Naive B cell (primary cell): ENCODE results near the gene NOX5. TPM values are rescaled to one million over a fixed set of nuclear protein-coding genes. Genes with fewer than 3 reads are reported as not detected.
A peak's percentile ranks its signal among the peaks of the same experiment; 100 is the strongest.

Experiments used
- ATAC-seq, 2 donors: fragments of 150-1000 bp; cut with Tn5 transposase; 2 replicates each; pipeline ENCODE4 v1.10.0; 2021; ENCODE audit warnings: low read depth in 2 of 2, mild to moderate bottlenecking in 2 of 2, moderate library complexity in 2 of 2
- DNase-seq: peaks from one replicate; pipeline ENCODE4 v3.0.0; 2022
- H3K27ac Mint-ChIP-seq, 6 donors: one replicate each; pipeline ENCODE4 v1.8.0; 2020 to 2022; ENCODE audit warnings: mild to moderate bottlenecking in 6 of 6, mixed read lengths in 6 of 6, moderate library complexity in 5 of 6, inconsistent platforms in 2 of 6
- H3K27me3 Mint-ChIP-seq, 3 donors: one replicate each; pipeline ENCODE4 v1.8.0; 2021 to 2022; ENCODE audit warnings: mixed read lengths in 3 of 3, mild to moderate bottlenecking in 1 of 3
- H3K36me3 Mint-ChIP-seq, 2 donors: one replicate each; pipeline ENCODE4 v1.8.0; 2020 to 2022; ENCODE audit warnings: mixed read lengths in 2 of 2, inconsistent platforms in 1 of 2, mild to moderate bottlenecking in 1 of 2
- H3K4me1 Mint-ChIP-seq, 3 donors: one replicate each; pipeline ENCODE4 v1.8.0; 2020 to 2022; ENCODE audit warnings: mixed read lengths in 3 of 3, inconsistent platforms in 1 of 3, mild to moderate bottlenecking in 1 of 3, moderate library complexity in 1 of 3
- H3K4me3 Mint-ChIP-seq, 8 donors: one replicate each; pipeline ENCODE4 v1.8.0; 2020 to 2022; ENCODE audit warnings: mild to moderate bottlenecking in 8 of 8, mixed read lengths in 8 of 8, moderate library complexity in 8 of 8, inconsistent platforms in 2 of 8
- H3K9me3 Mint-ChIP-seq, 7 donors: one replicate each; pipeline ENCODE4 v1.8.0; 2020 to 2022; ENCODE audit warnings: mixed read lengths in 7 of 7, mild to moderate bottlenecking in 5 of 7, inconsistent platforms in 2 of 7, moderate library complexity in 1 of 7
- polyA plus RNA-seq, 6 donors: library from polyadenylated mRNA; unstranded; fragments of 300-500 nt; fragmentation: Illumina TruSeq; gene quantifications; one replicate each; pipeline ENCODE4 v1.2.3, GENCODE V29; 2021; ENCODE audit warnings: low read depth in 6 of 6

NOX5 gene
- polyA plus RNA-seq, 6 donors from 2014 or later = not detected

DNA sequence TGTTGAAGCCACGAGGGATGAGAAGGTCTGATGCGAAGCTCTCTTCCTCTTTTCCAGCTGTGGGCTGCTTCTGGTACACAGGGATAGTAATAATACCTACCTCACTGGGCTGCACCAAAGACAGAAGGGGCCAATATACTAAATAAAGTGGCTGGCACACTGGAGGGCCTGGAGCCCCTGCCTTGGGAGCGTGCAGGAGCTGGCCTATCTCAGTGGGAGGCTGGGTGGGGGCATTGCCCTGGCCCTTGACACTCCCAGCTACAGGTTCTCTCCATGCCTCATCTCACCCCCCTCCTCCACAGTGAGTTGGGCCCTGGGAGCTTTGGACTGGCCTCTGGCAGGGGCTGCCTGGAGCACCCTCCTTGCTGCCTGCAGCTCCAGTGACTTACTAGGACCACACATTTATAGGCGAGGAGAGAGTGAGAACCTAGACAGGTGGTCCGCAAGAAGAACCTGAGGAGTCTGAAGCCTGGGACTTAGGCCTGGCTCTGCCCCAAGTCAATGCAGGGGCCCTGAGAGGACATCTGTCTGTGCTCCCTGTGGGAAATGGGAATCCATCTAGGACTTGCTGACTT is 1.6 kb downstream of the NOX5 start:
- H3K36me3 Mint-ChIP-seq = no peaks in the 10 kb centered on the region
- ATAC-seq (no peak), DNase-seq (no peak)
- H3K27ac Mint-ChIP-seq = no peak overlapping the region
- H3K9me3 Mint-ChIP-seq = peaks cover 0 to 7% (median 5%) of the 10 kb centered on the region in 7 donors
- no peak overlapping the region for H3K4me3 Mint-ChIP-seq
- H3K27me3 Mint-ChIP-seq = peaks cover 4 to 30% (median 17%) of the 10 kb centered on the region in 3 donors
- H3K4me1 Mint-ChIP-seq = no peaks in the 10 kb centered on the region

DNA sequence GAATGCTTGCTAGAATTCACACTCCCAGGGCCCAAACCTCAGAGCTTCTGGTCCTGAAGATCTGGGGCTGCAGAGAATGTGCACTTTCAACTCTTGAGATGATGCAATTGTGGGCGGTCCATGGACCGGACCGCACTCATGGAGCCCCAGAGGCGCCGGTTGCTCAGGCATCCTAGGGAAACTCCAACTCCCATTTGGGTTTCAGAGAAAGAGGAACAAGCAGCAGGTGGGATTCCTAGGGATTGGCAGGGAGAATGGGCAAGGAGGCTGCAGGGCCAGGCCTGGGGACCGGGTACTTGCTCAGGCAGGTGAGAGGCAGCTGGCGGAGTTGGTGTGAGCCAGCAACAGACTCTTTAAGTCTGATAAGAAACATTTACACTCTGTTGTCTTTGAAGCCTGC is 3.5 kb downstream of the NOX5 start:
- Mint-ChIP-seq H3K9me3 (no peaks in the 10 kb centered on the region), H3K36me3 (no peaks in the 10 kb centered on the region), H3K27ac (no peak overlapping the region), H3K4me1 (no peaks in the 10 kb centered on the region), H3K4me3 (no peak overlapping the region), H3K27me3 (peaks cover 11 to 17% (median 14%) of the 10 kb centered on the region in 3 donors)
- DNase-seq = no peak
- no peak for ATAC-seq

DNA sequence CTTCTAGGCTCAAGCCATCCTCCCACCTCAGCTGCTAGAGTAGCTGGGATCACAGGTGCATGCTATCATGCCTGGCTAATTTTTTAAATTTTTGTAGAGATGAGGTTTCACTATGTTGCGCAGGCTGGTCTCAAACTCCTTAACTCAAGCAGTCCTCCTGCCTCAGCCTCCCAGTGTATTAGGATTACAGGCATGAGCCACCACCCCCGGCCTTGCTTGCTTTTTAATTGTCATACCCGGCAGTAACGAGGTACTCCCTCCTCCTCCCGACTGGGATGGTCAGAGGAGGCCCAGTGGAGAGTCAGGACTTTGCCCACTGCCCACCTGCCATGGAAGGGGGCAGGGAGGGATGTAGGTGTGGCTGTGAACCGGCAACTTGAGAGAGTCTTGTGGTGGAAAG is 4.5 kb downstream of the NOX5 start:
- Mint-ChIP-seq H3K27ac (no peak overlapping the region), H3K4me1 (no peaks in the 10 kb centered on the region), H3K4me3 (no peak overlapping the region), H3K36me3 (no peaks in the 10 kb centered on the region), H3K27me3 (peaks cover 11 to 16% (median 15%) of the 10 kb centered on the region in 3 donors), H3K9me3 (no peaks in the 10 kb centered on the region)
- no peak for ATAC-seq
- DNase-seq = no peak

DNA sequence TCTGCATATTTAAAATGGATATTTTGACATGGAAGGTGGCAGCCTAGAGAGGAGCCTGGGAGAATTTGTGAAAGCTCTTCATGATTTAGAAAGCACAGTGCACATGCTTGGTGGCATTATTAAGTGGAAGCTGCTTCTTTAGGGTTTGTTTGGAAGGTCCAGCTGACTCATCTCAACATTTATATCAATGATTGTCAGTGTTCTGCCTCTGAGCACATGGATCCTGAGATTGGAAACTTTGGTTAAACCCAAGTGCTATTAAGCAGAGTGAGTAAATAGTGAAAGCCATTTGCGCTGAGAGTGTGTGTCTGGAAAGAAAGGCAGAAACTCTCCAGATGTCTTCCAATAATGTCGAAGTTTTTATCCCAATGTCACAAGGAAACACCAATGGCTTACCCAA is 7.4 kb downstream of the NOX5 start:
- Mint-ChIP-seq H3K27ac (no peak overlapping the region), H3K27me3 (peaks cover 10 to 21% (median 11%) of the 10 kb centered on the region in 3 donors), H3K36me3 (no peaks in the 10 kb centered on the region), H3K9me3 (no peaks in the 10 kb centered on the region), H3K4me1 (peaks cover 0 to 3% (median 0%) of the 10 kb centered on the region in 3 donors), H3K4me3 (no peak overlapping the region)
- DNase-seq (no peak), ATAC-seq (no peak)

DNA sequence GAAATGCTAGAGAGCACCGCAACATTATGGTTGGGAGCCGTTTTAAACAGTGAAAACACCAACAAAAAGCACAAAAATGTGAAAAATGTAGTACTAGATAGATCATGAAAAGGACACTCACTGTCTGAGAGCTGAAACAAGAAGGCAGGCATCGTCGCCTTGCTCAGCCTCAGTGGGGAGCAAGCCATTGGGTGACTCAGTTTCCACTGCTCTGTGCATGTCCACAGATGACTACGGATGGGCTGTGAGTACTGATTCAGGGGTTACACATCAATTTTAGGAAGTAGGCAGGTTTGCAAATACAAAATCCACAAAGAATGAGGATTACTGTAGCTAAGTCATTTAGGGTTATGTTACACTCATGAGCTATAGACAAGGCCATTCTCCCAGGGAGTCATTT is 10.8 kb downstream of the NOX5 start:
- H3K4me1 Mint-ChIP-seq = peaks cover 0 to 3% (median 0%) of the 10 kb centered on the region in 3 donors
- H3K4me3 Mint-ChIP-seq = no peak overlapping the region
- no peaks in the 10 kb centered on the region for H3K36me3 Mint-ChIP-seq
- no peaks in the 10 kb centered on the region for H3K9me3 Mint-ChIP-seq
- ATAC-seq = no peak
- no peak for DNase-seq
- H3K27me3 Mint-ChIP-seq = peaks cover 10 to 23% (median 18%) of the 10 kb centered on the region in 3 donors
- no peak overlapping the region for H3K27ac Mint-ChIP-seq

DNA sequence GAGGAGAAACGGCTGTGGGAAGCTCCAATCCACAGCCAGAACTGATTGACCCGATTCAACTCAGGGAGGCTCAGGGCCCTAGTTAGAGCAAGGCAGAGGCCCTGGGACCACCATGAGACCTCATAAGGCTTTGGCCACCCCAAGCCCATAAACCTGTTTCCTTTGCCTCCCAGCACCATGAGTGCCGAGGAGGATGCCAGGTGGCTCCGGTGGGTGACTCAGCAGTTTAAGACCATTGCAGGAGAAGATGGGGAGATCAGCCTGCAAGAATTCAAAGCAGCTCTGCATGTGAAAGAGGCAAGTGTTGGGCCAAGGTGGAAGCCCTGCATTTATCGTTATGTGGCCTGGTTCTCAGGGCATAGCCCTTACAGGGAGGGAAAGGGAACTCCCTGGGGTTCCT is 11.9 kb downstream of the NOX5 start:
- peaks cover 10 to 32% (median 27%) of the 10 kb centered on the region in 3 donors for H3K27me3 Mint-ChIP-seq
- H3K9me3 Mint-ChIP-seq = no peaks in the 10 kb centered on the region
- H3K4me3 Mint-ChIP-seq = no peak overlapping the region
- no peaks in the 10 kb centered on the region for H3K36me3 Mint-ChIP-seq
- H3K27ac Mint-ChIP-seq = no peak overlapping the region
- DNase-seq (no peak), ATAC-seq (no peak)
- peaks cover 0 to 4% (median 3%) of the 10 kb centered on the region in 3 donors for H3K4me1 Mint-ChIP-seq

DNA sequence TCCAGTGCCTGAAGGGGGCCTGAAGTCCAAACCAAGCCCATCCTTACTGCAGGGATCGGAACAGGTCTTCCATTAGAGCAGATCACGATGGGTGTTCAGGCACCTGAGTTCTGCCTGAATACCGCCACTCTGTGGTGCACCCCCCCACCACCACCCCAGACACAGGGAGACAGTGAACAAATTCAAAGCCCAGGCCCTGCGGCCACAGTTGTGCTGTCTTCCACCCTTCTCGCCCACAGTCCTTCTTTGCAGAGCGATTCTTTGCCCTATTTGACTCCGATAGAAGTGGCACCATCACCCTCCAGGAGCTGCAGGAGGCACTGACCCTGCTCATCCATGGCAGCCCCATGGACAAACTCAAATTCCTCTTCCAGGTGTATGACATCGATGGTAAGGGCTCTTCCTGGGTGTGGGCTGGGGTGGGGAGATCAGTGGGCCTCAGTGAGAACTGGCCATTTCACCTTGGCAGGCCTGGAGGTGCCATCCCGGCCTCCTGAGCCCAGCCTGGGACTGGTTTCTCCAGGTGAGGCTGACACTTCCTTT is 13.6 kb downstream of the NOX5 start:
- H3K4me3 Mint-ChIP-seq = no peak overlapping the region
- DNase-seq (no peak), ATAC-seq (no peak)
- peaks cover 10 to 36% (median 25%) of the 10 kb centered on the region in 3 donors for H3K27me3 Mint-ChIP-seq
- H3K9me3 Mint-ChIP-seq = no peaks in the 10 kb centered on the region
- H3K36me3 Mint-ChIP-seq = no peaks in the 10 kb centered on the region
- no peak overlapping the region for H3K27ac Mint-ChIP-seq
- H3K4me1 Mint-ChIP-seq = peaks cover 5 to 12% (median 8%) of the 10 kb centered on the region in 3 donors

DNA sequence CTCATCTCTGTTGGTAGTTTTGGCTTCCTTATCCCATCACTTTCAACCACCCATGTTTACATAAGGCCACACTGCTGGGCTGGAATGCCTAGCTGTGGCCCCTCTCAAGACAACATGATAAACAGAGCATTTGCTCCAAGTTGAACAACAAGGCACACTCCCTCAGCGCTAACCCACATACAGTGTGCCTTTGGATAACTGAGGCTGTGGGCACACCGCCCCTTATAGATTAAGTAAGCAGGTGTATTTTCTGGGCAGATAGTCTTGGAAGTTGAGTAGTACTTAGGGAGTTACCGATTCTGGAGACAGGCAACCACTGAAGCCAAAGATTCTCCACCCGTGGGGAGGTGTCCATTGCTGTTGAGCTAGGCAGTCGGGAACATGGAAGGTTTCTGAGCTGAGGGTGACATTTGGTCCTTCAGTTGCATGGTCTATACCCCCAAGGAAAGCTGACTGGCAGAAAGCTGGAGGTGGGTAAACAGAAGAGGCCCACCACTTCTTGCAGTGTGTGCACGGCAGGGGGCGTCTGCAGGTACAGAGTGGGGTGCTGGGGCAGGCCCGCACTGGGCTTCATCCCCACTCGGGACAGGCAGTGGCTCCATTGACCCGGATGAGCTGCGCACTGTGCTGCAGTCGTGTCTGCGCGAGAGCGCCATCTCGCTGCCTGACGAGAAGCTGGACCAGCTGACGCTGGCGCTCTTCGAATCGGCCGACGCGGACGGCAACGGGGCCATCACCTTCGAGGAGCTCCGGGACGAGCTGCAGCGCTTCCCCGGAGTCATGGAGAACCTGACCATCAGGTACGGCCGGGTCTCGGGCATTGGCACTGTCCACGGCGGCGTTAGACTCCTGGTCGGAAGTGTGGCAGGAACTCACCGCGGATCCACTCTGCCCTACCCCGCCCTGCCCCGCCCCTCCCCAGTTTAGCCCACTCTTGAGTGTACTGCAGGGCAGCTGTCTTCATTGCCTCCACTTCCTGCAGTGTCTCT is 16.8 kb downstream of the NOX5 start:
- Mint-ChIP-seq H3K27ac (peak overlapping the region in 1 of 6 donors; percentile 32), H3K27me3 (peaks cover 8 to 37% (median 25%) of the 10 kb centered on the region in 3 donors), H3K4me1 (peaks cover 5 to 12% (median 5%) of the 10 kb centered on the region in 3 donors), H3K36me3 (no peaks in the 10 kb centered on the region), H3K4me3 (peak overlapping the region; percentile 2 to 82 (median 71)), H3K9me3 (no peaks in the 10 kb centered on the region)
- ATAC-seq = peak; percentile 42 to 77
- no peak for DNase-seq

DNA sequence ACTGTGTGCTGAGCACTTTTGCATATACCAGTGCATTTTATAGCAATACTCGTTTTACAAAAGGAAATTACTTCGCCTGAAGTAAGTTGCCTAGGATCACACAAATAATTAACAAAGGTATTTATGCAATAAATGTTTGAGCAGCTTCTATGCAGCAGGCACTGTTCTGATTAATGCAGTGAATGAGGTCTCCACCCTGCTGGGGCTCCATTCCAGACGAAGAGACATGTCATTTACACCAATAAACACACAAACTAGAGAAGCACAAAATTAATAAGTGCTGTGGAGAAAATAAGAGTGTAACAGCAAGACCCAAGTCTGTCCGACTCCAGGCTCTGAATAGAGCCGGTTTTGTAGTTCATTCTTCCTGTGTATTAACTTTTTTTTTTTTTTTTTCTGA is 17.5 kb downstream of the NOX5 start:
- no peaks in the 10 kb centered on the region for H3K36me3 Mint-ChIP-seq
- peak overlapping the region in 7 of 8 donors; percentile 63 to 82 (median 69) for H3K4me3 Mint-ChIP-seq
- DNase-seq = no peak
- H3K4me1 Mint-ChIP-seq = peaks cover 5 to 12% (median 5%) of the 10 kb centered on the region in 3 donors
- H3K27me3 Mint-ChIP-seq = peaks cover 13 to 44% (median 27%) of the 10 kb centered on the region in 3 donors
- no peak for ATAC-seq
- no peak overlapping the region for H3K27ac Mint-ChIP-seq
- no peaks in the 10 kb centered on the region for H3K9me3 Mint-ChIP-seq

DNA sequence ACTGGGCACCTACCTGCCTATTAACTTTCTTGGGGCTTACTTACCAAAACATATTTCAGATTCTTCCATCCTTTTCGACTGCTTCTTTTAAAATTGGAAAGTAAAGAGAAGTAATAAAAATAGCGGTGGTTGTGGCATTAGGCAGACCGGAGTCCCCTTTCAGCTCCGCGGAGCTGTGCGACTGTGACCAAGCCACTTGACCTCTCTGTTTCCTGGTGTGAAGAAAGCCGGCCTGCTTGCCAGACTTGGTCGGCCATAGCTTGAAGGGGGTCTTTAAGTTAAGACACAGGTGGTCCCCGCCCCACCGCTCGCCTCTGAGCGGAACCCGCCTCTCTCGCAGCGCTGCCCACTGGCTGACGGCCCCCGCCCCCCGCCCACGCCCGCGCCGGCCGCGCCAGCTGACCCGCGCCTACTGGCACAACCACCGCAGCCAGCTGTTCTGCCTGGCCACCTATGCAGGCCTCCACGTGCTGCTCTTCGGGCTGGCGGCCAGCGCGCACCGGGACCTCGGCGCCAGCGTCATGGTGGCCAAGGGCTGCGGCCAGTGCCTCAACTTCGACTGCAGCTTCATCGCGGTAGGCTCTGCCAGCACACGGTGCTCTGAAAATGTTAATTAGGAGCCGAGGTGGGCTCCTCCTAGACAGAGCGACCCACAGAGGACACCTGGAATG is 18.3 kb downstream of the NOX5 start:
- no peak overlapping the region for H3K27ac Mint-ChIP-seq
- peak overlapping the region in 4 of 8 donors; percentile 28 to 67 (median 46) for H3K4me3 Mint-ChIP-seq
- peaks cover 5 to 12% (median 5%) of the 10 kb centered on the region in 3 donors for H3K4me1 Mint-ChIP-seq
- ATAC-seq (no peak), DNase-seq (no peak)
- no peaks in the 10 kb centered on the region for H3K9me3 Mint-ChIP-seq
- peaks cover 21 to 49% (median 27%) of the 10 kb centered on the region in 3 donors for H3K27me3 Mint-ChIP-seq
- no peaks in the 10 kb centered on the region for H3K36me3 Mint-ChIP-seq

DNA sequence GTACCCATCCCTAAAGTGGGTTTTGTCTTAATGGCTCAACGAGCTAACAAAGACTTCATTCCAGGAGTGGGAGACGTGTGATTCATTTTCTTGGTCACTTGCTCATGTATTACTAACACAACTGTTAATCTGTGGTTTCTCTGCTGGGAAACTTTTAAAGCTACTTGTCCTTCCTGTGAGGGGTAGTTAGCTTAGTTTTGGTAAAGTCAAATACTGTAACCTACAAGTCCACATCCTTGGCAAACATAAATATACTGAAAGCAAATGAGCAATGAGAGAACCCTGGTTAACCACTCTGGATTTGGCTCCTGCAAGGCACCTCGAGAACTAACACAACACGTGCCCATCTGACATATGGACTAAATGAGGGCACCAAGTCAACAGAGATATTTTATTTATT is 19.9 kb downstream of the NOX5 start:
- H3K9me3 Mint-ChIP-seq = no peaks in the 10 kb centered on the region
- peaks cover 5 to 12% (median 5%) of the 10 kb centered on the region in 3 donors for H3K4me1 Mint-ChIP-seq
- ATAC-seq = no peak
- DNase-seq = no peak
- H3K36me3 Mint-ChIP-seq = no peaks in the 10 kb centered on the region
- H3K27me3 Mint-ChIP-seq = peaks cover 21 to 49% (median 32%) of the 10 kb centered on the region in 3 donors
- H3K4me3 Mint-ChIP-seq = no peak overlapping the region
- H3K27ac Mint-ChIP-seq = no peak overlapping the region

DNA sequence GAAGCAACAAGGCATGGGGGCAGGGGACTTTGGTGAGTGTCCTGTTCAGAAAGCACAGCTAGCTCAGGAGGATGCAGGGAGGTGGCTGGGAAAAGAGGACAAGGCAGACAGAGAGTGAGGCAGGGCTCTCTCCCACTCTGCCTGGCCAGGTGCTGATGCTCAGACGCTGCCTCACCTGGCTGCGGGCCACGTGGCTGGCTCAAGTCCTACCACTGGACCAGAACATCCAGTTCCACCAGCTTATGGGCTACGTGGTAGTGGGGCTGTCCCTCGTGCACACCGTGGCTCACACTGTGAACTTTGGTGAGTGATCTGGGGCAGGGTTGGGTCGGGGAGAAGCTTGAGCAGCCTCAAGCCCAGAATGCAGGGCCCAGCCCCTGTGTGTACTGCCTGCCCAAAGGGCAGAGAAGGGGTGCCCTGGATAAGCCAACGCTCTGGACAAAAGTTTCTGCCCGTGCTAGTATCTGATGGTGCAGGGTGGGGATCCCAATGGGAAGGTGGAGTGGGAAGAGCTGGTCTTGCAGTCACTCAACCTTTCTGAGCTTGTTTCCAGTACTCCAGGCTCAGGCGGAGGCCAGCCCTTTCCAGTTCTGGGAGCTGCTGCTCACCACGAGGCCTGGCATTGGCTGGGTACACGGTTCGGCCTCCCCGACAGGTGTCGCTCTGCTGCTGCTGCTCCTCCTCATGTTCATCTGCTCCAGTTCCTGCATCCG is 20.9 kb downstream of the NOX5 start:
- no peak for ATAC-seq
- H3K36me3 Mint-ChIP-seq = no peaks in the 10 kb centered on the region
- H3K9me3 Mint-ChIP-seq = no peaks in the 10 kb centered on the region
- H3K27ac Mint-ChIP-seq = no peak overlapping the region
- no peak for DNase-seq
- H3K4me1 Mint-ChIP-seq = peaks cover 5 to 12% (median 5%) of the 10 kb centered on the region in 3 donors
- H3K27me3 Mint-ChIP-seq = peaks cover 21 to 41% (median 35%) of the 10 kb centered on the region in 3 donors
- no peak overlapping the region for H3K4me3 Mint-ChIP-seq

DNA sequence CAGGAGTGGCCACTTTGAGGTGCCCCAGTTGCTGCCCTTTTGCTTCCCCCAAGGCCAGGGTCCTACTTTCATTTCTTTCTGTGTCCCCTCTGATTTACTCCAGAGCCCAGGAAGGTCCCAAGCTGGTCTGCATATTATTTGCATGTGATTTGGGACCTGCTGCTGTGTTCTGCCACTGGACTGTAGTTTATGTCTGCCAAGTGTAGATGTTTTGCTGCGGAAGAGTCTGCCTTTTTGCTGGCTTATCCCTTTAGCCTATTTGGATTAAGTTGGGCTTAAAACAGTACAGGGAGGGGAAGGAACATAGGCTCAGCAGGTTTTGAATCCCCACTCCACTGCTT is 21.4 kb downstream of the NOX5 start:
- no peak for DNase-seq
- Mint-ChIP-seq H3K27ac (no peak overlapping the region), H3K27me3 (peaks cover 17 to 36% (median 35%) of the 10 kb centered on the region in 3 donors), H3K36me3 (no peaks in the 10 kb centered on the region), H3K9me3 (no peaks in the 10 kb centered on the region), H3K4me1 (peaks cover 5 to 12% (median 5%) of the 10 kb centered on the region in 3 donors), H3K4me3 (no peak overlapping the region)
- ATAC-seq = no peak
